A673 (cell line): ENCODE results near the gene BICC1. TPM values are rescaled to one million over a fixed set of nuclear protein-coding genes. Genes with fewer than 3 reads are reported as not detected.

Source experiments
- BruUV-seq: library from RNA; stranded (reverse); fragments of 400-500 nt; replicated peaks from 2 replicates; lab custom pipeline; 2021; lab: Mats Ljungman, UMichigan
- CTCF ChIA-PET: fragments of 300-600 bp; sonication (Branson Sonifier 250); formaldehyde crosslinking; loops from one replicate; lab custom pipeline; 2022; ENCODE audit warnings: antibody characterized with exemption; lab: Charles Lee
- POLR2A ChIA-PET: fragments of 300-600 bp; sonication (Branson Sonifier 250); formaldehyde crosslinking; loops from one replicate; lab custom pipeline; 2022; ENCODE audit warnings: antibody characterized with exemption; ENCODE audit not compliant: low non-redundant PET; lab: Charles Lee
- DNase-seq: peaks from one replicate; pipeline ENCODE4 v3.0.0-alpha.2; 2015; ENCODE audit warnings: low spot score
- H3K27ac ChIP-seq: fragments of 200-600 bp; sonication (generic); 2 replicates; pipeline ENCODE4 v1.5.1; 2016; ENCODE audit warnings: mixed run types, low read depth, mild to moderate bottlenecking, mixed read lengths, antibody characterized with exemption, low read length; ENCODE audit not compliant: poor library complexity, severe bottlenecking
- H3K27me3 ChIP-seq: fragments of 200-600 bp; sonication (generic); replicated peaks from 2 replicates; pipeline ENCODE4 v1.6.1; 2017; ENCODE audit warnings: mixed run types, low read depth, mild to moderate bottlenecking, mixed read lengths, antibody characterized with exemption, low read length; ENCODE audit not compliant: insufficient read depth, poor library complexity
- H3K36me3 ChIP-seq: fragments of 200-600 bp; sonication (generic); 2 replicates; pipeline ENCODE4 v1.6.1; 2016; ENCODE audit warnings: mixed run types, mild to moderate bottlenecking, mixed read lengths, antibody characterized with exemption, low read length; ENCODE audit not compliant: insufficient read depth, poor library complexity, severe bottlenecking
- H3K4me1 ChIP-seq: fragments of 200-600 bp; sonication (generic); 2 replicates; pipeline ENCODE4 v1.6.1; 2017; ENCODE audit warnings: mixed run types, mild to moderate bottlenecking, mixed read lengths, antibody characterized with exemption, low read length; ENCODE audit not compliant: insufficient read depth, poor library complexity, severe bottlenecking
- H3K4me3 ChIP-seq: fragments of 200-600 bp; sonication (generic); 2 replicates; pipeline ENCODE4 v1.5.1; 2016; ENCODE audit warnings: low read depth, mixed run types, mild to moderate bottlenecking, mixed read lengths, low read length; ENCODE audit not compliant: poor library complexity, severe bottlenecking
- H3K9me3 ChIP-seq: fragments of 200-600 bp; sonication (generic); 2 replicates; pipeline ENCODE4 v1.6.1; 2016; ENCODE audit warnings: mixed run types, low read depth, mild to moderate bottlenecking, mixed read lengths, antibody characterized with exemption, low read length; ENCODE audit not compliant: poor library complexity, severe bottlenecking
- CTCF ChIP-seq: fragments of 300-800, 200-600 bp; sonication (generic); conservative IDR thresholded peaks from 2 replicates; pipeline ENCODE4 v1.5.1; 2017; ENCODE audit warnings: low read depth, mild to moderate bottlenecking, antibody characterized with exemption, low read length, moderate library complexity, mixed read lengths
- EZH2 ChIP-seq: fragments of 200-600 bp; sonication (generic); IDR thresholded peaks from 2 replicates; pipeline ENCODE4 v1.6.1; 2017; ENCODE audit warnings: borderline replicate concordance, low read depth, mild to moderate bottlenecking, mixed read lengths, antibody characterized with exemption, low read length; ENCODE audit not compliant: poor library complexity, severe bottlenecking
- intact Hi-C: fragments of 100-400 bp; cut with micrococcal nuclease; formaldehyde crosslinking; loops from one replicate; pipeline ENCODE4 v1.10.0; 2022; ENCODE audit not compliant: unreplicated experiment
- total RNA-seq: library from RNA; stranded (reverse); gene quantifications from 2 replicates; pipeline ENCODE4 v1.2.3, GENCODE V29; 2021

BICC1 gene
- total RNA-seq, 1 experiment from 2014 or later: 1.6 TPM

GRCh38 chr10:58588673-58589265 lies 76.1 kb downstream of the BICC1 start:
- Histone ChIP-seq H3K27me3 (no peaks in the 10 kb centered on the region), H3K27ac (no peak overlapping the region), H3K4me1 (no peaks in the 10 kb centered on the region), H3K4me3 (no peak overlapping the region), H3K36me3 (no peaks in the 10 kb centered on the region), H3K9me3 (no peaks in the 10 kb centered on the region)
- TF ChIP-seq CTCF (no peak), EZH2 (no peak)
- BruUV-seq: no TSS peak
- intact Hi-C loops: no loop called here
- ChIA-PET POLR2A (no interaction called here), CTCF (no interaction called here)
- DNase-seq: no peak

- H3K27ac ChIP-seq: no peak overlapping the region
- H3K36me3 ChIP-seq: no peaks in the 10 kb centered on the region
- no peaks in the 10 kb centered on the region for H3K4me1 ChIP-seq
- BruUV-seq: no TSS peak
- H3K4me3 ChIP-seq: no peak overlapping the region
- DNase-seq: peak; percentile 6
- POLR2A ChIA-PET: no interaction called here
- intact Hi-C loops: no loop called here
- no peaks in the 10 kb centered on the region for H3K9me3 ChIP-seq
- H3K27me3 ChIP-seq: no peaks in the 10 kb centered on the region
- CTCF ChIA-PET: no interaction called here
- TF ChIP-seq CTCF (no peak), EZH2 (no peak)
Measured at GRCh38 chr10:58590152-58590840, 77.6 kb downstream of the BICC1 start.

GRCh38 chr10:58590924-58591323 lies 78.3 kb downstream of the BICC1 start:
- no TSS peak for BruUV-seq
- Histone ChIP-seq H3K4me1 (no peaks in the 10 kb centered on the region), H3K36me3 (no peaks in the 10 kb centered on the region), H3K4me3 (no peak overlapping the region), H3K27me3 (no peaks in the 10 kb centered on the region), H3K27ac (no peak overlapping the region), H3K9me3 (no peaks in the 10 kb centered on the region)
- intact Hi-C loops: no loop called here
- no peak for TF ChIP-seq CTCF
- POLR2A ChIA-PET: no interaction called here
- CTCF ChIA-PET: no interaction called here
- no peak for DNase-seq
